Middle frontal gyrus (tissue), 1 donor: ENCODE results near the gene SLC16A5.
"Not testable (repeated sequence)": the region's sequence is repeated elsewhere in the genome, so short reads cannot be mapped to it uniquely, and the experiment has no call there.

Experiments
- DNase-seq: peaks from one replicate; pipeline ENCODE4 v3.0.0-alpha.2; 2015; ENCODE audit warnings: low spot score; ENCODE audit errors: extremely low spot score

SLC16A5 gene, protein sequence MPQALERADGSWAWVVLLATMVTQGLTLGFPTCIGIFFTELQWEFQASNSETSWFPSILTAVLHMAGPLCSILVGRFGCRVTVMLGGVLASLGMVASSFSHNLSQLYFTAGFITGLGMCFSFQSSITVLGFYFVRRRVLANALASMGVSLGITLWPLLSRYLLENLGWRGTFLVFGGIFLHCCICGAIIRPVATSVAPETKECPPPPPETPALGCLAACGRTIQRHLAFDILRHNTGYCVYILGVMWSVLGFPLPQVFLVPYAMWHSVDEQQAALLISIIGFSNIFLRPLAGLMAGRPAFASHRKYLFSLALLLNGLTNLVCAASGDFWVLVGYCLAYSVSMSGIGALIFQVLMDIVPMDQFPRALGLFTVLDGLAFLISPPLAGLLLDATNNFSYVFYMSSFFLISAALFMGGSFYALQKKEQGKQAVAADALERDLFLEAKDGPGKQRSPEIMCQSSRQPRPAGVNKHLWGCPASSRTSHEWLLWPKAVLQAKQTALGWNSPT

DNA sequence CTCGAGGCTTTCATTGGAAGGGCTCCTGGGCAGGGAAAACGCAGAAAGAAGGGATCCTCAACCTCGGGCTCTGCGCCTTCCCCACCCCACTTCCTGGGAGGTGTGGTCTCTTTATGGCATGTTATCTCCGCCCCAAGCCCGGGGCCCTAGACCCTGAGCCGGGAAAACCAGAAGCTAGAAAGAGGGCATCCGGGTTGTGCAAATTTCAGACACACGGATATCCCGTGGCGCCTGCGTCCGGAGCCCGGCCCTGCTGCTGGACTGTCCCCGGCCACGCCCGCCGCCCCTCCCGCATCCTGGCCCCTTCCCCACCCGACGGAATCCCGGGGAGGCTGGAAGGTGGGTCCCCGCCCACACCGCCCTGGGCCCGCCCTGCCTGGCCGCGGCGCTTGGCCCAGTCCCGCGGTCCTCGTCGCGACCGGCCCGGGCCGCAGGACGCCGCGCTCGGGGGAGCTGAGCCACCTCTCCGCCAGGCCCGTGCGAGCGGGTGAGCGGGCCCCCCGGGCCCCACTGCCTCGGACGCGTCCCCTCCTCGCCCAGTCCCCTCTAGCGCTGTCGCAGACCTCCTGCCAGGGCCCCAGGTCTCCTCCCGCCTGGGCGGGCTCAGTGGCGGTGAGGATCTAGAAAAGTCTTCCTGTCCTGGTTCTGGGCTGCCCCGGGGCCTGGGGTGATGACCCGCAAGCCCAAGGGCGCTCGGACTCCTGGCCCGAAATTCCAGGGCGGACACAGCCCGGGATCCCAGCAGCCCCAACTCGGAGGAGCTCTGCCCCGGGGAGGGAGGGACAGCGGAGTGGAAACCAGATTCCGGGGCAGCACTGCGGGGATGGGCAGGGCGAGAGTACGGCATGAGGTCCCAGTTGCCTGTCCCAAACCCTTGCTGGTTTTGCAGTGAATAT lies at the start of gene SLC16A5:
SLC16A5 (plus strand) TSS at position 397 of the 896 bp plus-strand sequence. CDS start 5,683 bp downstream, outside the sequence.
- no peak for DNase-seq

GRCh38 chr17:75039238-75039637 lies 48.5 kb upstream of the SLC16A5 start:
- no peak for DNase-seq

DNA sequence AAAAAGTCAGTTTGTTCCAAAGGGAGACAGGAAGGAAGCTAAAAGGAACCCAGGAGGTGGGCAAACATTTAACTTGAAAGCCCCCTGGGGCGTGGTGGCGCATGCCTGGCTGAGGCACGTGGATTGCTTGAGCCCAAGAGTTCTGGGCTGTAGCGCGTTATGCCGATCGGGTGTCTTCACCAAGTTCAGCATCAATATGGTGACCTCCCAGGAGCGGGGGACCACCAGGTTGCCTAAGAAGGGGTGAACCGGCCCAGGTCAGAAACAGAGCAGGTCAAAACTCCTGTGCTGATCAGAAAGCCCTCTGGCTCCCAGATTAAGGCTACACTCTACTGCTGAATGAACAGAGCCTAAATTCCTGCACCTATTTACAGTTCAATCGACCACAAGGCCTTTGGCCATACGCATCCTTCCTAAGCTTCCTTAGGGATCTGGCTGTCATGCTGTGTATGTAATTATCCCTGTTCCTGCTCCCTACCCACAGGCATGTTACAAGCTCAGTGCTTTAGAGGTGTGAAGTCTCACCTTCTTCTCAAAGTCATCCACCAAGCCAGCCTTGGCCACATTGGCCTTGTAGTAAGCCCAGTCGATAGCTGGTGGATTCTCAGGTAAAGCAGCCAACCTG lies 46.0 kb upstream of the SLC16A5 start:
- DNase-seq: no peak

GRCh38 chr17:75043789-75044188 lies 44.0 kb upstream of the SLC16A5 start:
- DNase-seq: not testable (repeated sequence)

DNA sequence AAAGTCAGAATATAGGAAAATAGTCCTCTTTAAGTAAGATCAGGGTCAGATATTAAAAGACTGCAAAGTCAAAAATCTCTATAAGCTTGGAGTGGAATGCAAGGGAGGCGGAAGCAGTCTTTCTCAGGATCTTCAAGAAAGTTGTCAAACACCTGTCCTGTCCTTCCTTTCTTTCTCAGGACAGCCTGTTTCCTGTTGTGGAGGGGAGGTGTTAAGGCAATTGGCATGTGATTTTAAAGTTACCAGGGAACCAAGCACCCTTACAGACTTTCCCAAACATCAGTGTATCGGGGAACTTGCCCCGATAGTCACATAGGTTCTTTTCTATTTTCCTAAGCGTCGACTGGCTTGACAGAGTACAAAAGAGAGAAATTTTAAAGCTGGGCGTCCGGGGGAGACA lies 43.0 kb upstream of the SLC16A5 start:
- no peak for DNase-seq

- DNase-seq: not testable (repeated sequence)
These were observed 41.8 kb upstream of the SLC16A5 start for GRCh38 chr17:75045946-75046406.

DNA sequence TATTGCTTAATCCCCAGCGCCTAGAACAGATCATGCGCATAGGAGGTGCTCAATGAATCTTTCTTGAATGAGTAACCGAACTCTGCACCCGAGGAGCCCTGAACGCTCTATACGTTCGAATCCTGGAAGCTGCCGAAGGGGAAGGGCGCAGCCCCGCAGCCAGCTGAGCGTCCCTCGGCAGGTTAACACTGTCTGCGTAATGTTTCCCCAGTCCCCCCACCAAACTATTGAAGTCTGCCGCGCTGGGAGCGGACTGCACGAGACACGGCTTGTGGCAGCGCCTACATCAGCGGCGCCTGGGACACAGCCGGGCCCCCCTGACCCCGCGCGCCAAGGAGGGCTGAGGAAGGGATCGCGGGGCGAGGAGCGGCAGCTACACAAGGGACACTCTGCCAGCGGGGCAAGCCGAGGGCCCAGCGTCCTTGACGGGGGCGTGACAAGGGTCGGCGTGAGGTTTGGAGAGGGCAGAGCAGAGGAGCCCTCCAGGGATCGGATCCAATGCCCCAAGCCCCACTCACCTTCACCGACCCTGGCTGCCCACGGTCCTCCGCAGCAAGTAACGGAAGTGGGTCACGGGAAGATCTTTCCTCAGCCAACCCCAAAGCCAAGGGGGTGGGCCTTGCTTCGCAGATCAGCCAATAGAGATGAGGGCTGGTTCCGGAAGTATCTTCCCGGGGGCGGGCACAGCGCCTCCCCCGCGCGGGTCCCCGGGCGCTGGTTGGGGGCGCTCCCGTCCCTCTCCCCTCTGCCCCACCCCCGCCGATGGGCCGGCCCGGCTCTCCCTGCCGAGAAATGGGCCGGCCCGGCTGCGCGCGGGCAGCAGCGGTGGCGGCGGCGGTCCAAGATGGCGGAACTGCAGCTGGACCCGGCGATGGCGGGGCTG lies 41.1 kb upstream of the SLC16A5 start, which contains the start of the genes ATP5PD and KCTD2:
ATP5PD (minus strand) TSS at position 563 of the 883 bp plus-strand sequence. CDS start 4,319 bp downstream, outside the sequence.
KCTD2 (plus strand) TSS at position 819 of the 883 bp plus-strand sequence; CDS start at position 845, 26 bp downstream.
- DNase-seq: peak; percentile 86

- DNase-seq: no peak
These were observed 40.2 kb upstream of the SLC16A5 start for GRCh38 chr17:75047398-75048098.

DNA sequence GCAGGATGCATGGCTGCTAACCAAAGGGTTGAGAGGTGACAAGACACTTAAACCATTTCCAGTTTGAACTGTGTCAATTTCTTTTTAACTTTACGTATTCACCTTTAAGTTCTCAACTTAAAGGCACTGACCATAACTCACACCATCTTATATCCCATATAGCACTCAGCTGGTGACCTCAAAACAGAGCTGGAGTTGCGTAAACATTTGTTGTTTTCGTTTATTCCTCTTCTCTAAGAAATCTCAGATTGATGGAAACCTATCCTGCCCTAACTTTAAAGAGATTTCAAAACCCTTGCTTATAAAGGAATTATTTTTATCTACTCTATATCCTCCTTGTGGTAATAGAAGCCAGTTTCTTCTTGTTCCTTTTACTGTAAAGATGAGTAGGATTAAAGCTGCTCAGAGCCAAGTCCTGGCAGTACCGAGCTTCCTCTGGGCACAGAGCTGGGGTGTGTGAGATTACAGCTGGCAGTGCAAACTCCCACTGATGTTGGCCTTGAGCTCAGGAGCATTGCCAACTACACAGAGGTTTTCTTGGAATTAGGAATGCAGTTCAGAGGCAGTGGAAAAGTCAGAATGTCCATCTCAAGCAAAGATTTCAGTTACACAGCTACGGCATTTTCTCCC lies 39.4 kb upstream of the SLC16A5 start:
- peak; percentile 29 for DNase-seq

GRCh38 chr17:75049057-75049456 lies 38.7 kb upstream of the SLC16A5 start:
- no peak for DNase-seq

DNA sequence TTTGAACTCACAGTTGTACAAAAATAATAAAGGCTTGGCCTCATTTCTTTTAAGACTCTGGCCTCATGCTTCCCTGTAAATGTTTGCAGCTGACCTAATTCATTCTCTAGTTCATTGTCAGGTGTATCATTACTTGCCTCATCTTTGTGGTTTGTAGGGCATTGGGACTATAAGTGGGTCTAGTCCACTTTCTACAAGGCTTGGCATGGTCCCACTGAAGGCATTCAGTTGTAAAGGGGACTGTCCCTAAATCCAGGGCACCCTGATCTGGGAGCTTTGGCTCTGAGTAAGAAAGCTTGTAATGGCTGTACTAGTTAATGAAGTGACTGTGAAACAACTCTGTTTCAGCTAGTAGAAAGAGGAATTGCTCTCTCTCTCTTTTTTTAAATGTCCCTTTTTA lies 38.0 kb upstream of the SLC16A5 start:
- DNase-seq: no peak

DNA sequence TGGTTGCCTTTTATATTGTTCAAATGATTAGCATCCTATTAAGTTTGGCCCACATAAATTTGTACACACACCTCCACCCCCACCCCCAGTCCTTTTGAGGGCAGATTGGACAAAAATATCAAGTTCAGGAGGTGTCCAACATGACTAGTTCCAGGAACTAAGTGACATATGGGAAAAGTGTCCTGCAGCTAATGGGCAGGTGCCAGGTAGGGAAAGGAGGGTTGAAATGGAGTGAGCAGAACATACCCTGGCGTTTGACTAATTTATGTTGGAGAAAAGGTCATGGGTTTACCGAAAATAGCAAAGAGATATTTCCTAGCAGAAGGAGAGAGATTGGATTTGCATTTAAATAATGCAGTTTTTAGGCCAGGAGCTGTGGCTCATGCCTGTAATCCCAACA lies 35.8 kb upstream of the SLC16A5 start:
- no peak for DNase-seq

GRCh38 chr17:75059369-75060345 lies 28.1 kb upstream of the SLC16A5 start:
- DNase-seq: peak; percentile 70

- DNase-seq: no peak
These were observed 27.2 kb upstream of the SLC16A5 start for GRCh38 chr17:75060434-75061054.

DNA sequence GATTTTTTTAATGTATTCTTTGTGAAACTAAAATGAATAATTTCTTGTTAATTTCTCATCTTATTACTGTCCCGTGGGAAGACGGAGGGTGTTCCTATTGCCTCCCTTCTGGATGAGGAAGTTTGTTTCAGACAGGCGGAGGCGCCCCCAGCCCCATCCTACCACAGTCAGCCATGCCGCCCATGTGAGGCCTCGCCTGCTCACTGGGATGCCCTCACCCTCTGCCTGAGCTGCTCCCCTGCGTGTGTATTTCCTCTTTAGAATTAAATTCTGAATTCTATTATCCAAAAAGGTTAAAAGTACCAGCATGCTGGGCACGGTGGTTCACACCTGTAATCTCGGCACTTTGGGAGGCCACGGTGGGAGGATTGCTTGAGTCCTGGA lies 26.7 kb upstream of the SLC16A5 start:
- no peak for DNase-seq

DNA sequence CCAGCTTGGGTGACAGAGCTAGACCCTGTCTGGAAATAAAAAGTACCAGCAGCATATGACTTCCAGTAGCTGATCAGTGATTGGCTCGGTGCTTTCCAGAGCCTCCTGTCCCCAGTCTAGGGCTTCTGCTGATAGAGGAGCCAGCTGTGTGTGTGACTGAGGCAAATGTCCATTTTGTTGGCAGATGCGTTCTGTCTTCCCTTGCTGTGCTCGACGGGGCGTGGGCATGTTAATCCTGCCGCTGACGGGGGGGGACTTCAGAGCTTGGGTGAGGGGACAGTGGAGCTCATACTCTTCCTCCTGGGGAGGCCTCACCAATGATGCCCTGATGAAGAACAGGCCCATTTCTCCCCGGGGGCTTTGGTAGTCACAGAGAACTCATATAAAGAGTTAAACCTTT lies 26.1 kb upstream of the SLC16A5 start:
- DNase-seq: no peak

DNA sequence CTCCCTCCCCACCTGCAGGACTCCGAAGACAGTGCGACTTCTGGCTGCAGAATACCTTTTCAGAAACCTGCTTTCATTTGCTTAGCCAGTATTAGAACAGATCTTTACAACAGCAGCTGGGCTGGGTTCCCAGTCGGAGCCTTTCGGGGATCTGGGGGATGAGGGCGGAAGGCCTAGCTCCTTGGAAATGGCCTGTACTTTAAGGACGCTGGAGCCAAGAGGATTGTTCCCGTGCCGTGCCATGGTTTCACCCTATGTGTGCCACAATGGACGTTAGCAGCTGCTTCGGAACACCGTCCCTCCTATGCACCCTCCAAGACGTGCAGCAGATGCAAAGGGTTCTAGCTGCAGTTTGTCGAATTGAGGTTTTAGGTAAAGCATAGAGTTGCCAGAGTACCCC lies 24.6 kb upstream of the SLC16A5 start:
- DNase-seq: no peak
